H9 (cell line): ENCODE data around the gene RBM46. TPM values are rescaled to one million over a fixed set of nuclear protein-coding genes. Genes with fewer than 3 reads are reported as not detected.

Experiments used
- DNase-seq: peaks from one replicate; pipeline ENCODE4 v3.0.0-alpha.2; 2017
- H2AFZ ChIP-seq: one replicate; pipeline ENCODE4 v1.6.1; 2013; ENCODE audit warnings: mild to moderate bottlenecking, low read length, control low read depth, moderate library complexity
- H2AK5ac ChIP-seq: 2 replicates; pipeline ENCODE4 v1.6.1; 2013; ENCODE audit warnings: low read length, control low read depth, mixed read lengths; ENCODE audit not compliant: insufficient read length
- H2BK120ac ChIP-seq: one replicate; pipeline ENCODE4 v1.6.1; 2013; ENCODE audit warnings: low read depth, mild to moderate bottlenecking, low read length, control low read depth, inconsistent platforms; ENCODE audit not compliant: poor library complexity, severe bottlenecking
- H2BK12ac ChIP-seq: 2 replicates; pipeline ENCODE4 v1.6.1; 2013; ENCODE audit warnings: low read length, control low read depth, mixed read lengths, low read depth; ENCODE audit not compliant: insufficient read length
- H2BK15ac ChIP-seq: 2 replicates; pipeline ENCODE4 v1.6.1; 2013; ENCODE audit warnings: low read depth, low read length, control low read depth
- H2BK20ac ChIP-seq: one replicate; pipeline ENCODE4 v1.6.1; 2013; ENCODE audit warnings: low read depth, mild to moderate bottlenecking, low read length, control low read depth, inconsistent platforms; ENCODE audit not compliant: poor library complexity, severe bottlenecking
- H2BK5ac ChIP-seq: 2 replicates; pipeline ENCODE4 v1.6.1; 2013; ENCODE audit warnings: low read length, control low read depth, mixed read lengths; ENCODE audit not compliant: insufficient read length
- H3K14ac ChIP-seq: 2 replicates; pipeline ENCODE4 v1.6.1; 2013; ENCODE audit warnings: low read length, control low read depth; ENCODE audit not compliant: insufficient read depth
- H3K18ac ChIP-seq: 2 replicates; pipeline ENCODE4 v1.6.1; 2013; ENCODE audit warnings: low read depth, mild to moderate bottlenecking, mixed read lengths, low read length, control low read depth; ENCODE audit not compliant: insufficient read length
- H3K23ac ChIP-seq: 2 replicates; pipeline ENCODE4 v1.6.1; 2013; ENCODE audit warnings: low read length, control low read depth, mixed read lengths, low read depth; ENCODE audit not compliant: insufficient read length
- H3K23me2 ChIP-seq: 2 replicates; pipeline ENCODE4 v1.6.1; 2013; ENCODE audit warnings: low read depth, mild to moderate bottlenecking, mixed read lengths, low read length, control low read depth; ENCODE audit not compliant: insufficient read length, poor library complexity, severe bottlenecking
- H3K27ac ChIP-seq: 2 replicates; pipeline ENCODE4 v1.5.1; 2013; ENCODE audit warnings: low read length, control low read depth, mixed read lengths, low read depth; ENCODE audit not compliant: insufficient read length
- H3K27me3 ChIP-seq: 2 replicates; pipeline ENCODE4 v1.6.1; 2013; ENCODE audit warnings: low read length, control low read depth, inconsistent platforms; ENCODE audit not compliant: insufficient read depth
- H3K4ac ChIP-seq: 2 replicates; pipeline ENCODE4 v1.6.1; 2013; ENCODE audit warnings: low read depth, mild to moderate bottlenecking, control low read depth, inconsistent platforms, low read length, moderate library complexity
- H3K4me1 ChIP-seq: 2 replicates; pipeline ENCODE4 v1.6.1; 2013; ENCODE audit warnings: low read length, control low read depth, inconsistent platforms; ENCODE audit not compliant: insufficient read depth
- H3K4me2 ChIP-seq: 2 replicates; pipeline ENCODE4 v1.6.1; 2013; ENCODE audit warnings: low read length, control low read depth, mixed read lengths; ENCODE audit not compliant: insufficient read length, insufficient read depth
- H3K56ac ChIP-seq: 2 replicates; pipeline ENCODE4 v1.6.1; 2013; ENCODE audit warnings: low read depth, mild to moderate bottlenecking, mixed read lengths, low read length, control low read depth; ENCODE audit not compliant: insufficient read length
- H3K79me1 ChIP-seq: 2 replicates; pipeline ENCODE4 v1.6.1; 2013; ENCODE audit warnings: low read depth, mild to moderate bottlenecking, moderate library complexity, low read length, control low read depth, inconsistent platforms; ENCODE audit not compliant: insufficient read depth, poor library complexity, severe bottlenecking
- H3K79me2 ChIP-seq: 2 replicates; pipeline ENCODE4 v1.6.1; 2013; ENCODE audit warnings: low read length, control low read depth, inconsistent platforms; ENCODE audit not compliant: insufficient read depth
- H3K9ac ChIP-seq: 2 replicates; pipeline ENCODE4 v1.6.1; 2013; ENCODE audit warnings: low read length, control low read depth, mixed read lengths; ENCODE audit not compliant: insufficient read length; ENCODE audit errors: extremely low read depth
- H3K9me3 ChIP-seq: one replicate; pipeline ENCODE4 v1.6.1; 2013; ENCODE audit warnings: low read depth, low read length, inconsistent platforms; ENCODE audit not compliant: control insufficient read depth
- H3T11ph ChIP-seq: one replicate; pipeline ENCODE4 v1.6.1; 2013; ENCODE audit warnings: mild to moderate bottlenecking, low read length, control low read depth, inconsistent platforms
- H4K20me1 ChIP-seq: one replicate; pipeline ENCODE4 v1.6.1; 2013; ENCODE audit not compliant: control insufficient read depth, insufficient read length, insufficient read depth
- H4K5ac ChIP-seq: 2 replicates; pipeline ENCODE4 v1.6.1; 2013; ENCODE audit warnings: low read depth, mild to moderate bottlenecking, mixed read lengths, low read length, control low read depth; ENCODE audit not compliant: insufficient read length
- H4K8ac ChIP-seq: replicated peaks from 2 replicates; pipeline ENCODE4 v1.6.1; 2013; ENCODE audit warnings: low read length, control low read depth, mixed read lengths, low read depth; ENCODE audit not compliant: insufficient read length
- H4K91ac ChIP-seq: 2 replicates; pipeline ENCODE4 v1.6.1; 2013; ENCODE audit warnings: low read depth, mild to moderate bottlenecking, moderate library complexity, mixed read lengths, low read length, control low read depth; ENCODE audit not compliant: insufficient read length
- H3K27ac Mint-ChIP-seq, 3 experiments: 2 replicates in 2 of 3; 3 replicates in 1 of 3; pipeline ENCODE4 v1.8.0; 2020 to 2021; ENCODE audit warnings: mixed read lengths in 3 of 3, mild to moderate bottlenecking in 1 of 3, moderate library complexity in 1 of 3
- H3K27me3 Mint-ChIP-seq: 2 replicates; pipeline ENCODE4 v1.8.0; 2021; ENCODE audit warnings: low read depth, mild to moderate bottlenecking, moderate library complexity, mixed read lengths
- H3K36me3 Mint-ChIP-seq, 3 experiments: 2 replicates in 2 of 3; 3 replicates in 1 of 3; pipeline ENCODE4 v1.8.0; 2020 to 2021; ENCODE audit warnings: low read depth in 3 of 3, mixed read lengths in 3 of 3; ENCODE audit not compliant: insufficient read depth in 1 of 3
- H3K4me1 Mint-ChIP-seq, 2 experiments: 2 replicates each; pipeline ENCODE4 v1.8.0; 2020; ENCODE audit warnings: mixed read lengths in 2 of 2
- H3K4me3 Mint-ChIP-seq, 2 experiments: 2 replicates in 1 of 2; 3 replicates in 1 of 2; pipeline ENCODE4 v1.8.0; 2020 to 2021; ENCODE audit warnings: mild to moderate bottlenecking in 2 of 2, mixed read lengths in 2 of 2, moderate library complexity in 1 of 2
- H3K9me3 Mint-ChIP-seq, 2 experiments: 2 replicates in 1 of 2; 3 replicates in 1 of 2; pipeline ENCODE4 v1.8.0; 2020; ENCODE audit warnings: mild to moderate bottlenecking in 2 of 2, mixed read lengths in 2 of 2, moderate library complexity in 1 of 2
- WGBS: extraction: QIAGEN DNeasy Blood & Tissue Kit; methylation state at CpG from one replicate; pipeline ENCODE4 v1.1.7; 2013; ENCODE audit warnings: missing lambda C conversion rate, low lambda C conversion rate, mixed read lengths; ENCODE audit not compliant: insufficient read length; ENCODE audit errors: extremely low coverage; 5-methylcytosine and 5-hydroxymethylcytosine counted together
- total RNA-seq: library from RNA; stranded (reverse); gene quantifications from 2 replicates; pipeline ENCODE4 v1.2.1, GENCODE V29; 2021
- TF ChIP-seq, protein P1 (sequence below): fragments of 200-600 bp; sonication (generic); conservative IDR thresholded peaks from 3 replicates; pipeline ENCODE4 v1.8.0; 2021; ENCODE audit warnings: antibody characterized with exemption, mild to moderate bottlenecking

RBM46 gene
- total RNA-seq, 1 experiment from 2014 or later = 0.17 TPM

GRCh38 chr4:154740462-154740861 is 40.6 kb upstream of the RBM46 start:
- Histone ChIP-seq H3K9ac (no peak overlapping the region), H3K56ac (no peak overlapping the region), H3K79me1 (no peaks in the 10 kb centered on the region), H2AK5ac (no peak overlapping the region), H2BK120ac (no peak overlapping the region), H3K27ac (no peak overlapping the region), H3K79me2 (peaks cover 4% of the 10 kb centered on the region; the same call in 1 of the 2 replicates), H3K23me2 (peaks cover 18% of the 10 kb centered on the region), H4K5ac (no peak overlapping the region), H3K4me1 (peaks cover 7% of the 10 kb centered on the region), H3K4me2 (peak overlapping the region; percentile 80), H4K91ac (no peak overlapping the region), H3K27me3 (peaks cover 6% of the 10 kb centered on the region; the same call in 1 of the 2 replicates), H4K8ac (no peak overlapping the region), H3K9me3 (no peaks in the 10 kb centered on the region), H3T11ph (no peak overlapping the region), H4K20me1 (no peaks in the 10 kb centered on the region), H2BK15ac (no peak overlapping the region), H2AFZ (no peak overlapping the region), H3K4ac (no peak overlapping the region), H2BK12ac (no peak overlapping the region), H2BK5ac (no peak overlapping the region), H3K14ac (no peak overlapping the region), H3K18ac (no peak overlapping the region), H2BK20ac (no peak overlapping the region), H3K23ac (no peak overlapping the region)
- no peaks in the 10 kb centered on the region; a peak in 1 of 5 replicates for H3K9me3 Mint-ChIP-seq
- H3K27ac Mint-ChIP-seq = peak overlapping the region in 1 of 3 experiments; percentile 95; a peak in 1 of 7 replicates
- no CpG with 5 or more reads among the region's 24 CpGs for WGBS
- peak overlapping the region; percentile 42 to 74; a peak in 3 of 5 replicates for H3K4me3 Mint-ChIP-seq
- H3K4me1 Mint-ChIP-seq = peaks cover 45 to 52% of the 10 kb centered on the region in 2 experiments
- H3K36me3 Mint-ChIP-seq = no peaks in the 10 kb centered on the region; a peak in 1 of 7 replicates
- TF ChIP-seq, protein P1, sequence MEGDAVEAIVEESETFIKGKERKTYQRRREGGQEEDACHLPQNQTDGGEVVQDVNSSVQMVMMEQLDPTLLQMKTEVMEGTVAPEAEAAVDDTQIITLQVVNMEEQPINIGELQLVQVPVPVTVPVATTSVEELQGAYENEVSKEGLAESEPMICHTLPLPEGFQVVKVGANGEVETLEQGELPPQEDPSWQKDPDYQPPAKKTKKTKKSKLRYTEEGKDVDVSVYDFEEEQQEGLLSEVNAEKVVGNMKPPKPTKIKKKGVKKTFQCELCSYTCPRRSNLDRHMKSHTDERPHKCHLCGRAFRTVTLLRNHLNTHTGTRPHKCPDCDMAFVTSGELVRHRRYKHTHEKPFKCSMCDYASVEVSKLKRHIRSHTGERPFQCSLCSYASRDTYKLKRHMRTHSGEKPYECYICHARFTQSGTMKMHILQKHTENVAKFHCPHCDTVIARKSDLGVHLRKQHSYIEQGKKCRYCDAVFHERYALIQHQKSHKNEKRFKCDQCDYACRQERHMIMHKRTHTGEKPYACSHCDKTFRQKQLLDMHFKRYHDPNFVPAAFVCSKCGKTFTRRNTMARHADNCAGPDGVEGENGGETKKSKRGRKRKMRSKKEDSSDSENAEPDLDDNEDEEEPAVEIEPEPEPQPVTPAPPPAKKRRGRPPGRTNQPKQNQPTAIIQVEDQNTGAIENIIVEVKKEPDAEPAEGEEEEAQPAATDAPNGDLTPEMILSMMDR = no peak
- DNase-seq = peak; percentile 43
- peaks cover 74% of the 10 kb centered on the region for H3K27me3 Mint-ChIP-seq
